Natural killer cell treated with Interleukin-12 subunit alpha and Interleukin-12 subunit beta and Interleukin-15 and Interleukin-18, amount 100 ng/mL, for 72 hours (primary cell): ENCODE measurements around the gene PFKP. TPM values are rescaled to one million over a fixed set of nuclear protein-coding genes. Genes with fewer than 3 reads are reported as not detected.
A peak's percentile ranks its signal among the peaks of the same experiment; 100 is the strongest.

Source experiments
- ATAC-seq, 2 donors: fragments of 150-1000 bp; cut with Tn5 transposase in 1 of 2; sonication (Bioruptor Pico), chemical (Tn5 transposase) in 1 of 2; 2 replicates each; pipeline ENCODE4 v1.10.0; 2021
- DNase-seq: peaks from one replicate; pipeline ENCODE4 v3.0.0; 2022; ENCODE audit warnings: low spot score
- H3K27ac Mint-ChIP-seq, 2 donors: 1 replicate in 1 of 2; 2 replicates in 1 of 2; pipeline ENCODE4 v1.8.0; 2022; ENCODE audit warnings: mixed read lengths in 2 of 2, mild to moderate bottlenecking in 1 of 2, moderate library complexity in 1 of 2
- H3K27me3 Mint-ChIP-seq, 2 donors: 1 replicate in 1 of 2; 2 replicates in 1 of 2; pipeline ENCODE4 v1.8.0; 2022; ENCODE audit warnings: mixed read lengths in 2 of 2
- H3K36me3 Mint-ChIP-seq: one replicate; pipeline ENCODE4 v1.8.0; 2022; ENCODE audit warnings: mixed read lengths
- H3K4me1 Mint-ChIP-seq, 2 donors: 1 replicate in 1 of 2; 2 replicates in 1 of 2; pipeline ENCODE4 v1.8.0; 2022; ENCODE audit warnings: low read depth in 2 of 2, mixed read lengths in 2 of 2, mild to moderate bottlenecking in 1 of 2
- H3K4me3 Mint-ChIP-seq: one replicate; pipeline ENCODE4 v1.8.0; 2022; ENCODE audit warnings: mixed read lengths
- H3K9me3 Mint-ChIP-seq: 2 replicates; pipeline ENCODE4 v1.8.0; 2022; ENCODE audit warnings: mixed read lengths
- total RNA-seq, 2 donors: library from RNA; stranded (reverse); gene quantifications; one replicate each; pipeline ENCODE4 v1.2.3, GENCODE V29; 2022

Gene PFKP
- total RNA-seq, 2 donors from 2014 or later, result 199 to 239 TPM

DNA sequence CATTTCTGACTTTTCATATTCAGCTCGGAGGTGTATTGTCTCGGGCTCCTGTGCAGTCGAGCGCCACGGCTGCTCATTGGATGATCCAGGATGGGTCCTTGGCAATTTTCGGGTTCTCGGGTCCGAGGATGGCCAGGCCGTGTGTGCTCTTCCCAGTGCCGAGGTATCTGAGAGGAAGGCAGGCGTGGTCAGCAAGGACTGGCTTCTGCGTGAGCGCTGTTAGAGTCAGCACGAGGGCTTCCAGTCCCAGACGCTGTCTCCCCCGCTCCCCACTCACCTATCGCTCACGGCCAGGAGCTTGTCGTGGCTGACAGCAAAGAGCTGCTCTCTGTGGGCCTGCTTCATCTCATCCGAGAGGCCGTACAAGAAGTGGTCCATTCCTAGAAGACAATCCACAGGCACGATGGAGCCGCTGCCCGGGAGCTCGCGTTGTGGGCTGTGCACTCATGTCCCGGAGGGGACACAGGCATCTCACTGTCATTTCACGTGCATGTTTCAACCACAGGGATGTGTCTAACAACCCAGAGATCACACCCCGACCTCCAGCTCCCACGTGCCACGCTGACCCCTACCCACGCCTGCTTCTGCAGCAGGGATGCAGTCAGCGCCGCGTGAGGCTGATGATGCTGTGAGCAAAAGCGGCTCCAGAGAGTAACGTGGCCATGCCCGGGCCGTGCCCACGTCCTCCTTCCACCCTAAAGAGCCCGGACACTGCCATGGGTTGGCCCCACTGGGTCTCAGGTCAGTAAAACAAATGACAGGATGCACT, 70.8 kb downstream of the PFKP start:
- Mint-ChIP-seq H3K36me3 (peaks cover 20% of the 10 kb centered on the region), H3K27me3 (no peaks in the 10 kb centered on the region), H3K9me3 (no peaks in the 10 kb centered on the region), H3K4me3 (no peak overlapping the region), H3K4me1 (no peaks in the 10 kb centered on the region), H3K27ac (no peak overlapping the region)
- ATAC-seq (no peak), DNase-seq (no peak)

DNA sequence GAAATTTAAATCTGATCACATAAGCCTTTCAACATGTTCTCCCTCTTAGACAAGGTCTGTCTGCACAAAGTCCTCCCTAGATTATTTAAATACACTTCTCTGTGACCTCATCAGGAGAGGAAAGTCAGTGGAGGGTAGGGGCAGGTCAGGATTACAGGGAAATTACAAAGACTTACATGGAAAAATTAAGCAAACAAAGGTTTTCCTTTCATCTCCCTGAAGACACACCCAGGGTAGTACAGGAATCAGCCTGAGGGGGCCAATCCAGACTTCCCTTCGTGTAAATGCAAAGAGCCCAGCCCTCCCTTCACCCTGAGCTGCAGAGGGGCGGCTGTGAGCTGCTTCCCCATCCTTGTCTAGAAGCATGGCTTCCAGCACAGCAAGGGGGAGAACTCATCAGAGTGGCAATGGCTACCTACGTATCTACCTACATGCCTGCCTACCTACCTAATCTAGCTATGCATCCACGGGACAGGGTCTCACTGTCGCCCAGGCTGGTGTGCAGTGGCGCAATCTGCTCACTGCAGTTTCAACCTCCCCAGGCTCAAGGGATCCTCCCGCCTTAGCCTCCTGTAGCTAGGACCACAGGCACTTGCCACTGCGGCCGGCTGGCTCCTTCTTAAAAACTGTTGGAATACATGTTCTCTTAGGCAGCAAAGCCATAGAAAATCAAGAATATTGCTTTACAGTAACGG, 72.0 kb downstream of the PFKP start:
- no peaks in the 10 kb centered on the region for H3K4me1 Mint-ChIP-seq
- no peak overlapping the region for H3K4me3 Mint-ChIP-seq
- no peaks in the 10 kb centered on the region for H3K27me3 Mint-ChIP-seq
- H3K27ac Mint-ChIP-seq, result no peak overlapping the region
- H3K36me3 Mint-ChIP-seq, result peaks cover 20% of the 10 kb centered on the region
- H3K9me3 Mint-ChIP-seq, result no peaks in the 10 kb centered on the region
- ATAC-seq (no peak), DNase-seq (no peak)

DNA sequence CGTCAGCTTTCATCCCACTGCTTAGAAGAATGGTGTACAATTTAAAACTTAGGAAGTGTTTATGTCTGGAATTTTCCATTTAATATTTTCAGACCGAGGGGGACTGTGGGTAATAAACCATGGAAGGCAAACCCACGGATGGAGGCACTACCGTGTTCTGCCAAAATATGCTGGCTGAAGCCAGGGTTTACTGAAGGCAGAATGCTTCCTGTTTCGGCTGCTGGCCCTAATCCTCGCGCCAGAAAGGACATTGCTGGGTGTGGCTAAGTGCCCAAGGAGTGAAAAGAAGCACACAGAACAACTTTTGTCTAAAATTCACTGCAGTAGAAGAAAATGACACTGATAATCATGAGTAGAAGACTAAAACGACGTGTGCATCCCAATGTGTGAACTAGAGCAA, 72.9 kb downstream of the PFKP start:
- H3K9me3 Mint-ChIP-seq, result no peaks in the 10 kb centered on the region
- H3K27me3 Mint-ChIP-seq, result no peaks in the 10 kb centered on the region
- DNase-seq (no peak), ATAC-seq (no peak)
- peaks cover 14% of the 10 kb centered on the region for H3K36me3 Mint-ChIP-seq
- H3K4me1 Mint-ChIP-seq, result no peaks in the 10 kb centered on the region
- H3K27ac Mint-ChIP-seq, result no peak overlapping the region
- H3K4me3 Mint-ChIP-seq, result no peak overlapping the region

DNA sequence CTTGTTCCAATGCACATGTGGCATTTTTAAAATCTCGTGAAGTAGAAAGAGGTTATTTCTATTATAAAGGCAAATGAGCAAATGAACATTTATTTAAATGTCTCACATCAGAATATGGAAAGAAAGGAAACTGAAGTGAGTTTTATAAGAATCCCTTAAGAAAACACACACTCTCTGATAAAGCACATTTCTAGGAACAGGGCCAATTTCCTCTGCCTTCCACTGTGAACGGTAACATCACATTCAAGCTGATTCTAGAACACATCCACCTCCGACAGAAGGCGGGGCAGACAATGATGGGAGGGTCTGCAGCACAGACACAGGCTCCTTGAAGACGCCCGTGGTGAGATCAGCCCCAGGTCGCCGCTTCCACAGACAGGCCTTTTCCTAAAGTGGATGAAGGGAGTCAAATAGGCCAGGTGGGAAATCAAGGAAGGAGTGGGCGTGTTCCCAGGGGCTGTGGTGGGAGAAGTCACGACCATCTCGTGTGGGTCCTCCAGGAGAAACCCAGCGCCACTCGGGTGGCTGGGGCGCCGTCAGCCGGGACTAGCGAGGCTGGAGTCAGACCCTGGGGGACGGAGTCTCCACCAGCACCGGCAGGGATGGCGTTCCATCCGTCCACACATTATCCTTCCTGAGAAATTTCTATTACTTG, 74.1 kb downstream of the PFKP start:
- DNase-seq (no peak), ATAC-seq (no peak)
- Mint-ChIP-seq H3K27me3 (no peaks in the 10 kb centered on the region), H3K36me3 (peaks cover 14% of the 10 kb centered on the region), H3K4me1 (no peaks in the 10 kb centered on the region), H3K9me3 (no peaks in the 10 kb centered on the region), H3K27ac (no peak overlapping the region), H3K4me3 (no peak overlapping the region)

DNA sequence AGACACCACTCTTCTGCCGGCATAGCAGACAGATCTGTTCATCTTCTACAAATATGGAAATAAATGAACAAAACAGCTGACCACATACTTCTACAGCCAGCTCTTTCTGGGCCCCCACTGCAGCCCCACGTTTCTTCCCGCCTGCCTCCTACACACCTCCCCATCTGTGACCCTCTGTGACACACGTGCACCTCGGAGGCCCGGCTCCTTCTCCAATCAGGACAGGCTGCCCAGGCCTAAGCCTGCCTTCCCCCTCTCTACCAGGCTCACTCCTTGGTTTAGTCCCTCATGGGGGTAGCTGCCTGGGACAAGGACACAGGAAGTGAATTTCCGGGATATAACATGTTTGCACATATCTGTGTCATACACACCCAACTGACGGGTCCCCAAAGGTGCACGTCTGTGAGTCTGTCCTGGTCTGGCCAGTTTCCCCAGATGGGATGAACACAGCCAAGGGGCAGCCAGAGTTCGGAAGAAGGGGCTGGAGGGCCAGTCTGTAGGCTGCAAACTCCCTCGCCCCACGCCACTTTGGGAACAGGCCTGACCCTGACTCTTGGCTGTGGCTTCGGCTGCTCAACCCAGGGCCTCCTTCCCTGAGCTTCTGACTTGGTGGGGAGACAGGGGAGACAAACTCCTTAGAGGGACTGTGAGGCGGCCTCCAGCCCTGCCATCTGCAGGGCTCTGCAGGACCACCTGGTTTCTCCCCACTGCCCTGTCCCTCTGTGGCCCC, 75.0 kb downstream of the PFKP start:
- Mint-ChIP-seq H3K36me3 (peaks cover 14% of the 10 kb centered on the region), H3K27ac (no peak overlapping the region), H3K9me3 (no peaks in the 10 kb centered on the region), H3K4me1 (no peaks in the 10 kb centered on the region), H3K4me3 (no peak overlapping the region), H3K27me3 (no peaks in the 10 kb centered on the region)
- DNase-seq, result no peak
- ATAC-seq, result peak in 1 of 2 donors; percentile 24

- Mint-ChIP-seq H3K36me3 (peaks cover 20% of the 10 kb centered on the region), H3K27me3 (no peaks in the 10 kb centered on the region), H3K4me3 (no peak overlapping the region), H3K9me3 (no peaks in the 10 kb centered on the region), H3K27ac (no peak overlapping the region), H3K4me1 (no peaks in the 10 kb centered on the region)
- ATAC-seq (peak in 1 of 2 donors; percentile 43), DNase-seq (no peak)
Observed at GRCh38 chr10:3143366-3143765, 76.0 kb downstream of the PFKP start.

- no peaks in the 10 kb centered on the region for H3K4me1 Mint-ChIP-seq
- no peak for ATAC-seq
Observed at GRCh38 chr10:3143791-3144434, 76.6 kb downstream of the PFKP start.

GRCh38 chr10:3145366-3145765, 78.0 kb downstream of the PFKP start:
- no peaks in the 10 kb centered on the region for H3K9me3 Mint-ChIP-seq
- H3K4me1 Mint-ChIP-seq, result peaks cover 0 to 3% of the 10 kb centered on the region in 2 donors
- H3K36me3 Mint-ChIP-seq, result peaks cover 10% of the 10 kb centered on the region
- no peaks in the 10 kb centered on the region for H3K27me3 Mint-ChIP-seq
- ATAC-seq (no peak), DNase-seq (no peak)
- no peak overlapping the region for H3K27ac Mint-ChIP-seq
- H3K4me3 Mint-ChIP-seq, result no peak overlapping the region

More at GRCh38 chr10:3143791-3144434, 76.6 kb downstream of the PFKP start:
- no peak overlapping the region for H3K4me3 Mint-ChIP-seq
- no peak for DNase-seq
- no peaks in the 10 kb centered on the region for H3K9me3 Mint-ChIP-seq
- peaks cover 16% of the 10 kb centered on the region for H3K36me3 Mint-ChIP-seq
- no peaks in the 10 kb centered on the region for H3K27me3 Mint-ChIP-seq
- H3K27ac Mint-ChIP-seq, result no peak overlapping the region

- Mint-ChIP-seq H3K27ac (no peak overlapping the region), H3K4me1 (peaks cover 0 to 3% of the 10 kb centered on the region in 2 donors), H3K27me3 (no peaks in the 10 kb centered on the region), H3K4me3 (no peak overlapping the region), H3K9me3 (no peaks in the 10 kb centered on the region), H3K36me3 (peaks cover 10% of the 10 kb centered on the region)
- ATAC-seq (no peak), DNase-seq (no peak)
Observed at GRCh38 chr10:3146289-3146688, 78.9 kb downstream of the PFKP start.

GRCh38 chr10:3147117-3147820, 79.9 kb downstream of the PFKP start:
- ATAC-seq (no peak), DNase-seq (no peak)
- Mint-ChIP-seq H3K9me3 (no peaks in the 10 kb centered on the region), H3K36me3 (peaks cover 10% of the 10 kb centered on the region), H3K27me3 (no peaks in the 10 kb centered on the region), H3K4me1 (peaks cover 0 to 3% of the 10 kb centered on the region in 2 donors), H3K27ac (no peak overlapping the region), H3K4me3 (no peak overlapping the region)

- Mint-ChIP-seq H3K4me1 (peaks cover 0 to 8% of the 10 kb centered on the region in 2 donors), H3K36me3 (peaks cover 10% of the 10 kb centered on the region), H3K4me3 (no peak overlapping the region), H3K27me3 (no peaks in the 10 kb centered on the region), H3K9me3 (no peaks in the 10 kb centered on the region), H3K27ac (no peak overlapping the region)
- DNase-seq (no peak), ATAC-seq (no peak)
Observed at GRCh38 chr10:3148041-3148440, 80.7 kb downstream of the PFKP start.

GRCh38 chr10:3148994-3149393, 81.6 kb downstream of the PFKP start:
- no peak overlapping the region for H3K4me3 Mint-ChIP-seq
- H3K4me1 Mint-ChIP-seq, result peaks cover 0 to 9% of the 10 kb centered on the region in 2 donors
- ATAC-seq, result no peak
- DNase-seq, result no peak
- H3K27ac Mint-ChIP-seq, result no peak overlapping the region
- H3K36me3 Mint-ChIP-seq, result peaks cover 18% of the 10 kb centered on the region
- no peaks in the 10 kb centered on the region for H3K9me3 Mint-ChIP-seq
- no peaks in the 10 kb centered on the region for H3K27me3 Mint-ChIP-seq

- Mint-ChIP-seq H3K9me3 (no peaks in the 10 kb centered on the region), H3K27me3 (no peaks in the 10 kb centered on the region), H3K4me1 (peaks cover 4 to 9% of the 10 kb centered on the region in 2 donors), H3K4me3 (no peak overlapping the region), H3K27ac (no peak overlapping the region), H3K36me3 (peaks cover 27% of the 10 kb centered on the region)
- ATAC-seq (no peak), DNase-seq (no peak)
Observed at GRCh38 chr10:3149918-3150317, 82.6 kb downstream of the PFKP start.
